ENCODE results near the gene RIC8B.

The RIC8B gene

DNA sequence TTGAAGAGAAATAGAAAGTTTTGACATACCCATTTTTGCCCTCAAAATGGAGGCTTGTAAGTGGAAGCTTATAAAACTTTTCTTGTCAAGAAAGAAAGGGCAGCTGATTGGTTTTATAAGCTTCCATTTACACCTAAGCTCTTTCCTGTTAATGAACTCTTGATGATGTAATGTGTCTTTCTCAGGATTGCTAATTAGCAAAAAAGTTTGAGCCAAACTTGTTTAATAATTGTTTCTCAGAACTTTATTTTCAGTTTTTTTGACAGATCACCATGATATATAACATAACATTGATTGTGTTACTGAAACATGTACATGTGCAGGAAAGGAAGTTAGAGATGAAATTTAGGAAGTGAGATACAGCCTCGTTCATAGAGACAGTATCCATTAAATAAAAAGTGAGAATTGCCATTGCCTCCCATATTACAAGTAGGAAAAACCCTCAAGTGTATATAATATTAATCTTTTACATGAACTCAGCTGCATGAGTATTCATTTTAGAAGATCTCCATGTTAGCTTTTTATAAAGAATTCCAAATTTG, 26.8 kb downstream of the RIC8B start:
- in situ Hi-C loops (cut with HindIII; ENCODE audit: low sequenced_read_pairs): no loop called here

DNA sequence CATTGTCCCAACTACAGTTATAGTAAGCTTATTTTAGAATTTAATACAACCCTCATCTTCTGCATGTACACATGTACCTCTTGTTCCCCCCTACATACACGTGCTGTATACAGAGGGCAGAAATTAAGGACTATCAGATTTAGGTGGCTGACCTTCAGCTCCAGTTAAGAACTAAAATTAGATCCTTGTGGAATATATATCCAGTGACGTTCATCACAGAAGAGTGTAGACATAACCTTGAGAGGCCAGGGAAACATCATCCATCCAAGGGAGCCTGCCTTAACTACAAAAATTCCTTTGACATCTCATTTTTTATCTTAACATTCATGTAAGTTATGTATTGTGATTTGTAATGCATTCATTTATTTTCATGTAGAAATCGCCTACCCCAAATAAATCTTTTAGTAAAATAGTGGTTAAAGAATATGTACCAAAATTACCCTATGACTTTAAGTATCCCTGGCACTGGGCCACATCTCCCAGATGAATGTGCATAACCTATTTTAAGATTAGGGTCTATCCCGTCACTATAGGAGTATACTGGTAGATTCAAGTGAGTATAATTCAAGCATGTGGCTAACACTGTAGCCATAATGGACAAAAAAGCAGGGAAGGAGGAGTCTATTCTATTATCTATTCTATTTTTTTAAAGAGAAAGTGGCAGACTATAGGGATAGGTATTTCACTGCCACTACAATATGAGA, 27.5 kb downstream of the RIC8B start:
- in situ Hi-C loops (cut with HindIII; ENCODE audit: low sequenced_read_pairs): no loop called here

DNA sequence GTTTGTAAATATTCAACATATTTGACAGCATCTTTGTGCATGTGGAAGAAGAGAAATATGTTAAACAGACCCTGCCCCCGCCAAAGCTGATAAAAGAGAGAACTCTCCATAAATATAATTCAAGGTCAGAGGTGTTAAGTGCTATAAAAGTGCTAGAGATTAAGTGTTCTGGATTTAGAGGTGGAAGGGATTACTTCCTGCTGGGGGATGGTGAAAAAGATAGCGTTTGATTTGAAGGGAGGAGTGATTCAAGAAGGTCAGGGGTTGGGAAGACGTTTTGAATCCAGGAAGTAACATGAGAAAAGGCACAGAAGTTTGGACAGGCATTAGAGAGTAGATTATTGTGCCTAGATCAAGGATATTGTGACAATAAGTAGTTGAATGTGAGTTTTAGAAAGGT, 30.2 kb downstream of the RIC8B start:
- in situ Hi-C loops (cut with HindIII; ENCODE audit: low sequenced_read_pairs): no loop called here

DNA sequence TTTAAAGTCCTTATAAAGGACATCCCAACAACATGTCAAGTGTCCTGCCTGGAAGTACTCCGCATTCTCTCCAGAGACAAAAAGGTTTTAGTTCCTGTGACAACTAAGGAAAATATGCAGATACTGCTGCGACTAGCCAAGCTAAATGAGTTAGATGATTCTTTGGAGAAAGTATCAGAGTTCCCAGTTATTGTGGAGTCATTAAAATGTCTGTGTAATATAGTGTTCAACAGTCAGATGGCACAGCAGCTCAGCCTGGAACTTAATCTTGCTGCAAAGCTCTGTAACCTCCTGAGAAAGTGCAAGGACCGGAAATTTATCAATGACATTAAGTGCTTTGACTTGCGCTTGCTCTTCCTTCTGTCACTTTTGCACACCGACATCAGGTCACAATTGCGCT, 40.2 kb downstream of the RIC8B start:
- in situ Hi-C loops (cut with HindIII; ENCODE audit: low sequenced_read_pairs): no loop called here

DNA sequence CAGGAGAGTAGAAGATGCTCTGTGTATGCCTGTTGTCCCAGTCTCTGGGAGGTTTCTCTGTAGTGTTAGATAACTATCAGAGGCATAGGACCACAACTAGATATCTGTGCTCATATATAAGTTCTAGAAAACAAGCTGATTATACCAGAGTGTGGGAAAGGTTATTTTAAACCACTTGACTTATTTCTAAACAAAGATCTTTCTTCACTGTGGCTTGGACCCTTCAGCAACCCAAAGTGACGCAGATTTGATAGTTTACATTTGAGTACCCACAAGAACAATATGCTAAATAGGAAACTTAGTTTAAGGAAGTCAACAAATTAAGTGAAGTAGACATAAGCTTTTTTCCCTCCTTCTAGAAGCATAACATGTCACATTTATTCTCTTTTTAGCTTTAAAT, 41.3 kb downstream of the RIC8B start:
- in situ Hi-C loops (cut with HindIII; ENCODE audit: low sequenced_read_pairs): no loop called here

DNA sequence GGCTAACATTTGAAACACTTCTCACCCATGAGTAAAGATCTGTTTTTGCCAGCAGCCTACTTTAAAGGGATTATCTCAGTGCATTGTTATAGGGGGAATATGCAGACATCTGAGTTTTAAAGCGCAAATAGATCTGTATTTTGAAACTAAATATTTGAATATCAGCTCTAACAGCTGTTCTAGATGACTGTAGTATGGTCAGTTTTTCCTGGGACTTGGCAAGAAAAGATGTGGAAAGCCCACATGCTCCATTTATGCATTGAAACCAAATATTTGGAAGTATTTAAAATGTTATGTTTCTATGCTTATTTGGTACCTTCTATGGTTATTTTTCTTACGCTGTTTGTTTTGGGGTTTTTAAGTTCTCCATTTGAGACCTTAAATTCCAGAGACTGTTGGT, 41.7 kb downstream of the RIC8B start:
- in situ Hi-C loops (cut with HindIII; ENCODE audit: low sequenced_read_pairs): no loop called here

DNA sequence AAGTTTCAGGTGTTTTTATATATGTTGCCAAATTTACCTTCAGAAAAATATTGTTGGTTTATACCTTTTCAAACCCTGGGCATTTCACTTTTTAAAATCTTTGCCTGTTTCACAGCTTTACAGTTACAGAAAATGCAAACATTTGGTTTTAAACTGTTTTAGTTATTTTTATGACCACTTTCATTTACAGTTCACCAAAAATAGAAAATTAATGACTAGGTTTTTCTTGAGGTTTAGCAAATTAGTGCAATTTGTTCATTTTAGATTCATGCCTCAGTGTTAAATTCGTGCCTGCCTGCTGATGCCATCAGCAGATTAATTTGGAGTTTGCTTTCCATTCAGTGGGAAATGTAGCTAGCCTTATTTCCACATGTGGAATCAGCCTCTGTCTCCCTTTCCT, 45.5 kb downstream of the RIC8B start:
- in situ Hi-C loops (cut with HindIII; ENCODE audit: low sequenced_read_pairs): no loop called here

DNA sequence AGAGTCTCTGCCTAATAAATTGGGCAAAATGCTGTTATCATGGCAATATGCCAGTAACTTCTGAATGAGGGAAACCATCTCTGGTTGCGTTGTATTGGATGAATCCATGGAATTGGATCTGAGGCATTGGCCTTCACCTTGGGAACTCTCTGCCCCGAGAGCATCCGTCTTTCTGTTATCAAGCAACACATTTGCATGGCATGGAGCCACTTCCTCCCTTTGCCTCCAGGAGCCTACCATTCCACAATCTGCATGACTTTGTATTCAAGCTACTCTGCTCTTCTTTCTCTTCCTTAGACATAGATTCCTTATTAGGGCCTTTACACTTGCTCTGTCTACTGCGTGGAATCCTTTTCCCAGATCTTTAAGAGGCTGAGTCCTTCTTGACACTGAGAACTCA, 57.2 kb downstream of the RIC8B start:
- in situ Hi-C loops (cut with HindIII; ENCODE audit: low sequenced_read_pairs): no loop called here

DNA sequence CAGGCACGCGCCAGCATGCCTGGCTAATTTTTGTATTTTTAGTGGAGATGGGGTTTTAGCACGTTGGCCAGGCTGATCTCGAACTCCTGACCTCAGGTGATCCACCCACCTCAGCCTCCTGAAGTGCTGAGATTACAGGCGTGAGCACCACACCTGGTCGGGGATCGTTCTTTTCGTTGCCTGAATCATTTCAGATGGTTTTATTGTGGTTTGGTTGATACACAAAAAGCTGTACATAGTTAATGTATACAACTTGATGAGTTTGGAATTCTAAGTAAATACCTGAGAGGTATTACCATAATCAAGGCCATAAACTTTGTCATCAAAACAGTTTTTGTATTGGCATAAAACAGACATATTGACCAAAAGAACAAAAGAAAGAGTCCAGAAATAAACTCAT, 63.3 kb downstream of the RIC8B start:
- in situ Hi-C loops (cut with HindIII; ENCODE audit: low sequenced_read_pairs): no loop called here

DNA sequence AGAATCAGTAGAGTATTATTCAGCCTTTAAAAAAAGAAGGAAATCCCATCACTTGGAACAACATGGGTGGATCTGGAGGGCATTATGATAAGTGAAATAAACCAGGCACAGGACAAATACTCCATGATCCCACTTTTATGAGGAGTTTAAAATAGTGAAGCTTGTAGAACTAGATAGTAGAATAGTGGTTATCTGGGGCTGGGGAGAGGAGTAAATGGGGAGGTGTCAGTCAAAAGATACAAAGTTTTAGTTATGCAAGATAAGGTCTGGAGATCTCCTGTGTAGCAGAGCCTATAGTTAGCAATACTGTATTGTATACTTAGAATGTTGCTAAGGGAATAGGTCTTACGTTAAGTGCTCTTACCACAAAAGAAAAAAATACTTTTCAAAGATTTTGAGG, 64.9 kb downstream of the RIC8B start:
- in situ Hi-C loops (cut with HindIII; ENCODE audit: low sequenced_read_pairs): no loop called here

DNA sequence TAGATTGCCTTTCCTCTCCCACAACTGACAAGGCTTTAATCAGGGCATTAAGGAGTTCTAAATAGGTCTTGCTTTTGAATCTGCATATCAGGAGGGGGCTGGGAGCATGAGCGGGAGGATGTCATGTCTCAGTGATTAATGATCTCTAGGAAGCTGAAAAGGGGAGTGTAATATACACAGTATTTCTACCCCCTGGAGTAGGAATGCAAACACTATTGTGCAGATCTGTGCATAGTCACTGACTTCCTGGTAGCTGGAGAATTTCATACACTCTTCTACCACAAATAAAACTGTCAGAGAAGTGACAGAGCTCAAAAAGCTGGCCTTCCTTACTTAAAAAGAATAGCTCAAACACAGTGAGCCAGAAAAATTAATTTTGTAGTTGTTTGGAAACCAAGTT, 65.8 kb downstream of the RIC8B start:
- in situ Hi-C loops (cut with HindIII; ENCODE audit: low sequenced_read_pairs): no loop called here

DNA sequence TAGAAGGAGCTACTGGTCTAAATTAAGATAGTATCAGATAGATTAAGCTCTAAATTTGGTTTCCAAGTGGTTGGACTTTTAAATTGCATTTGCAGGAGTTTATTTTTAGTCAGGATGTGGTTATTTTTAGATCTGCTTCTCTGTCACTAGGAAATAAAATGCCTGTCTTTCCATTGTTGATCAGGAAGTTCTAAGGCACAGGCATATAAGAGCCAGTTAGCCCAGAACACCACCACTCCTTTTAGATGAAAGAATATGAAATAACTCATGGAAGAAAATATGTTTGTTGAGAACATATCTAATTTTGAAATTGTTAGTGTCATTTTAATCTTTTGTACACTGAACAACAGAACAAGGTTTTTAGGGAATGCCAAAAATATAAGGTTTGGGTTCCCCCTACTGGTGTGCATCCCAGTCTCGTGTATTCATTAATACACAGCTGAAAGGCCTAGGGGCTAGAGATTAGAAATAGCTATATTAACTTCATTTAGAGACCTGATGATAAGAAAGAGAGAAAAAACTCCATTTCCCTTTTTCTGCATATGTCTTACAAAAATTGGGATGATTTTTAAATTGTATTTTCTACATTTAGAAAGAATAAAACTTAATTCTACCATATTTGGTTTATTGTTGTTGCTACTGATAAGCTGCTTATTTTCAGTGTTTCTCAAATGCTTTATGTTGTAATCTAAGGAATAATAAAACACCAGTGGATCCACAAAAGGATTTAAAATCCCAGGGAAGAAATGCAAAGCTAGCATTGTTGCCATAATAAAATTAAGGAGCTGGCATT, 67.2 kb downstream of the RIC8B start:
- in situ Hi-C loops (cut with HindIII; ENCODE audit: low sequenced_read_pairs): no loop called here

DNA sequence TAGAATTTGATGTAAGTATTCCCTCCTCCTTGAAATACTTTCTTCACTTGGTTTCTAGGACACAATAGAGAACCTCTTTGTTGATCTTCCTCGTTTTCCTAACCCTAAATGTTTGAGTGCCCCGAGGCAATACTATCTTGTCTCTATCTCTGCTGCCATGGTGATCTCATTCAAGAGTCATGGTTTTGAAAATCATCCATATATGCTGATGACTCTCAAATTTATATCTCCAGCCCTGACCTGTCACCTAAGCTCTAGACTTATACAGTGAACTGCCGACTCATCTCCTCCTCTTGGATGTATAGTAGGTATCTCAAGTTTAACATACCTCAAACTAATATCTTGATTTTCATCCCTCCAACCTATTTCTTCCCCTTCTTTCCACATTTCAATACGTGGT, 71.4 kb downstream of the RIC8B start:
- in situ Hi-C loops (cut with HindIII; ENCODE audit: low sequenced_read_pairs): no loop called here

DNA sequence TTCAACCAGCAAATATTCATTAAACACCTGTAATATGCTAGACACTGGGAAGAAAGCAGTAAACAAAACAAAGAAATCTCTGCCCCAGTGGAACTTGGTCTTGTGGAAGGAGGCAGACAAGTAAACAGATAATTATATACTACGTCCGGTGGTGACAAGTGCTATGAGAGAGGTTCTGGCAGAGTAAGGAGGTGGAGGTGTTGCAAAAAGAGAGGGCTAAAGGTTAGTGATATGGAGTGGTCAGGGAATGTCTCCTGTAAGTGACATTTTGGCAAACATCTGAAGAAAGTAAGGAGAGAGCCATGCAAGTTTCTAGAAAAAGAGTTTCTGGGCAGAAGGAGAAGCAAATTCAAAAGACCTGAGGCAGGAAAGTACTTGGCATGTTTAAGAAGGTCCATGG, 73.4 kb downstream of the RIC8B start:
- in situ Hi-C loops (cut with HindIII; ENCODE audit: low sequenced_read_pairs): no loop called here

DNA sequence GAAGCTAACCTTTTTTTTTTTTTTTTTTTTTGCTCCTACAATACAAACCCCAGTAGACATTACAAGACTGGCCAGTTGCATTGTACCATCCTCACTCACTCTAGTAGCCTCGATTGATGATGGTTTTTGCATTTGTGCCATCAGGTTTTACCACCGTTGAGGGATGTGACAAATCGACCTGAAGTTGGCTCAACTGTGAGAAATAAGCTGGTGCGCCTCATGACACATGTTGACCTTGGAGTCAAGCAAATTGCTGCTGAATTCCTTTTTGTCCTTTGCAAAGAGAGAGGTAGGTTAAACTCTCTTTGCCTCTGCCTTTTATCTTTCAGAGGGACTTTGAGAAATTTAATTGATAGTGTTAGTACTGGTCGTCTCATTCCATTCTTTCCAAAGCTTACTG, 76.8 kb downstream of the RIC8B start:
- in situ Hi-C loops (cut with HindIII; ENCODE audit: low sequenced_read_pairs): no loop called here

DNA sequence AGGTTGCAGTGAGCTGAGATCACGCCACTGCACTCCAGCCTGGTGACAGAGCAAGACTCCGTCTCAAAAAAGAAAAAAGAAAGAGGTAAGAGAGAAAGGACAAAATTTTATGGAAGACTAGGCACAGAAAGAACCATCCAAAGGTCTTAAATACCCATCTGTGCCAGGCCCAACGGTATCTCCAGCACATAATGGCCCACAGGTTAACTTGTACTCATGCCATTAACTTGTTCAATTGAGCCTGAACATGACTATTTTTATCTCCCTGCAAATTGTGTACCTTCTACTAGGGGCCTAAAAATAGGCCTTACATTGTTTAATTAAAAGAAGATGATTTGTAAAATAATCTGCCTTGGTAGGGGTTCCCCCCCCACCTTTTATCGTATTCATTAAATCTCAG, 80.2 kb downstream of the RIC8B start:
- in situ Hi-C loops (cut with HindIII; ENCODE audit: low sequenced_read_pairs): no loop called here

DNA sequence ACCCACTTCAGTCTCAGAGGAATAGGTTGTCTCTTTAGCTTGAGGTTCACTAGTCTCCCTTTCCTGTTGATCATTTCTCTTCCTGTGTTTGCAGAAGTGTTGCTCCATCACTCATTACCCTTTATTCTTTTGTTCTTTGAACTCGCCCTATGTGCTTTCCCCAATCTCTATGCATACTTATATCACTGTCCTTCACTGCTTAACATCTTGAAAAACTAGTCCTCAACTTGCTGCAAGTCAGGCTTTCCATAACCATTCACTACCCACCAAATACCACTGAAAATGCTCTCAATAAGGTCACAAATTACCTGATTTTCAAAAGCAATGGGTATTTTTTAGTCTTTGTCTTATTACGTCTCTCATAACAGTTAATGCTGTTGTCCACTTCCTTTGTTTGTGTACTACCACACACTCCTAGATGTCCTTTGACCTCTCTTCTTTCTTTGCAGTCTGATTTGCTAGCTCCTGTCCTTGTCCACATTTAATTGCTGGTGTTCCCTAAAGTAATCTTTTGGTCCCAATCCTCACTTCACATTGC, 80.8 kb downstream of the RIC8B start:
- in situ Hi-C loops (cut with HindIII; ENCODE audit: low sequenced_read_pairs): no loop called here

DNA sequence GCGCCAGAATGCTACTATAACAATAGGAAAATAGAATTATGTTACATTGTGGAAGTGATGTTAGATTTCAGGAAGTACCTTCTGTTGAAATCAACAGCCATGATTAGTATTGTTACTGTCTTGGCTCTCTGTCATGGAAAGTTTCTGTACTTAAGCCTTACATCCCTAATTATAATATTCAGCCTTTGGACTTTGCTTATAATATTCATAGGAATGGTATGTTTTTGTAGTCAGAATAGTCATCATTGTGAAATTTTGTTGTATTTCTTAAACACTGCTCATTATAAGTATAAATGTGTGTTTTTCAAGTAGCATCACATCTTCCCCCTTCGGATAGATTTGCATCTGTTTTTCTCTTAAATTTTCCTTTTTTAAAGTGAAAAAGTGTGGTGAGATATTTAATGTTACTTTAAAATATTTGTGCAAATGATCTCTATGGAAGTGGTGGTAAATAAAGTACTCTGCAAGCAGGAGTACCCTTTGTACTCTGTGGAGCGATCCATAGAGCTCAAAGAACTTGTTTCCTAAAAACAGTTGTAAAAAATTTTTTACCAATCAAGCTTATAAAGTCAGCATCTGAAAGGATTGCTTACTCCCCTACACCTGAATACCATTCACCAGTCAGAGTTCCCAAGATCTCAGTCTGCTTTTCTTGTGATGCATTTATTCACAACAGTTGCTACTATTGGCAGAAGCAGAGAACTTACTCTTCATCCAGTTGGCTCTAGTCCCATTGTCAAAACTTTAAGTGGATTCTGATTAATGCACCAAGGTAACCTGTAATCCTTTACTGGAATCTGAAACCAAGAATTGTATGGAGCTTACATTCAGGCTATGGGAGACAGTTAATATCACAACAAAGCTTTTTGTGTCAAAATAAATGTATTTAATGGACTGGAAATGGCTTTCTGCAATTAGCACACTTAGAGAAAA, 87.8 kb downstream of the RIC8B start:
- in situ Hi-C loops (cut with HindIII; ENCODE audit: low sequenced_read_pairs): no loop called here

DNA sequence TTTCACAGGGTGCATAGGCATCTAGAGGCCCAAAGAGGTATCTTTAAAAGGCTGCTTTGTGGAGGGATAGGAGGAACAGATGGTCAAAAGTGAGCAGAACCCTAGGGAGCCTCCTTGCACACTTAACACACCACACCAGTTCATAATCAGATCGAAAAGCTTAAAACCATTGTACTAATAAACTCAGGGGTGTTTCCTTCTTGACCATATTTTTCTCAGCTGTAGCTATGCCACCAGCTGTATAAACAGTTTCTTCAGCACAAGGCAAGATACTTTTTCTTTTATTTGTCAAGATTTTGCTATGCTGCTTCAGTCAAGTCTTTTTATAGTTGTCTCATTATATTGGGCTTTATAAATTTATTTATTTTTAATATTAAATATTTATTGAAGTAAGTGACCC, 88.7 kb downstream of the RIC8B start:
- in situ Hi-C loops (cut with HindIII; ENCODE audit: low sequenced_read_pairs): no loop called here

DNA sequence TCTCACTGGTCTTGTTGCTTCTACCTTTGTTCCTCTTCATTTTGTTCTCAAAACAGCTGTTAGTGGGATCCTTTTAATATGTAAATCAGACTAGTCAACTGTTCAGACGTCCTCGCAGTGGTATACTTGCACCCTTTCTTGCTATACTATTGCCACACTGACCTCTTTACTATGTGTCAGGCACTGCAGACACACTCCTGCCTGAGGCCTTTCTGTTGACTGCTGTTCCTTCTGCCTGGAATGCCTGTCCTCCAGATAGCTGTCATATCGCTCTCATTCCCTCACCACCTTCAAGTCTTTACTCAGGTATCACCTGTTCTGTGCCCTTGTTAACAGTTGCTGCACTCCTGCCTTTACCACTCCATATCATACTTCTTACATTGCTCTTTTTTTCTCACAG, 91.2 kb downstream of the RIC8B start:
- in situ Hi-C loops (cut with HindIII; ENCODE audit: low sequenced_read_pairs): no loop called here

Data from DLD1 (cell line).